A549 (cell line): ENCODE data around the gene CRNKL1. TPM values are rescaled to one million over a fixed set of nuclear protein-coding genes. Genes with fewer than 3 reads are reported as not detected.

Source experiments
- ATAC-seq, 2 experiments: fragments of 200-7000 bp in 1 of 2; fragments of >200 bp in 1 of 2; cut with Nextera tagmentation in 1 of 2; cut with Tn5 transposase in 1 of 2; 3 replicates each; pipeline versions ENCODE4 v1.8.0 to v1.9.1; 2018 to 2020; ENCODE audit warnings: mild to moderate bottlenecking in 1 of 2, moderate library complexity in 1 of 2
- CTCF ChIA-PET: fragments of 300-600 bp; sonication (Branson Sonifier 250); formaldehyde crosslinking; extraction: SDS; loops from one replicate; lab custom pipeline; 2021; ENCODE audit warnings: antibody characterized with exemption, inconsistent platforms; lab: Yijun Ruan, JAX
- POLR2A ChIA-PET: fragments of 350-600 bp; formaldehyde crosslinking; extraction: SDS; loops from one replicate; lab custom pipeline; 2021; ENCODE audit warnings: antibody characterized with exemption, inconsistent platforms; lab: Yijun Ruan, JAX
- DNase-seq, 2 experiments: peaks; one replicate each; pipeline versions ENCODE4 v3.0.0 to v3.0.0-alpha.2; 2011 to 2016; ENCODE audit warnings: low read depth in 1 of 2, low spot score in 1 of 2
- FAIRE-seq: peaks from 2 replicates; lab custom pipeline; 2011; peaks lifted over from hg19 to GRCh38; lab: Jason Lieb, UNC
- H3K27ac ChIP-seq, 2 experiments: fragments of >200 bp; sonication (Bioruptor Twin); formaldehyde crosslinking; 3 replicates each; pipeline ENCODE4 v1.5.1; 2016 to 2017
- H3K4me1 ChIP-seq: fragments of >200 bp; sonication (Bioruptor Twin); formaldehyde crosslinking; 3 replicates; pipeline ENCODE4 v1.6.1; 2016
- H3K4me2 ChIP-seq: fragments of >200 bp; sonication (Bioruptor Twin); formaldehyde crosslinking; 3 replicates; pipeline ENCODE4 v1.6.1; 2016
- H3K4me3 ChIP-seq: fragments of >200 bp; sonication (Bioruptor Twin); formaldehyde crosslinking; 3 replicates; pipeline ENCODE4 v1.5.1; 2016
- H3K9me3 ChIP-seq: fragments of >200 bp; sonication (Bioruptor Twin); formaldehyde crosslinking; 3 replicates; pipeline ENCODE4 v1.6.1; 2016
- BCL3 ChIP-seq: fragments of >200 bp; sonication (Bioruptor Twin); formaldehyde crosslinking; IDR thresholded peaks from 3 replicates; pipeline ENCODE4 v1.6.1; 2016
- BHLHE40 ChIP-seq: IDR thresholded peaks from 2 replicates; pipeline ENCODE4 v1.6.1; 2012; ENCODE audit warnings: low read depth, low read length, inconsistent platforms
- CBX2 ChIP-seq: fragments of 200-600 bp; sonication (generic); IDR thresholded peaks from 2 replicates; pipeline ENCODE4 v1.6.1; 2016; ENCODE audit warnings: low read depth, mild to moderate bottlenecking, borderline replicate concordance
- CHD2 ChIP-seq: fragments of 150-350 bp; IDR thresholded peaks from 2 replicates; pipeline ENCODE4 v1.6.1; 2014; ENCODE audit warnings: low read length; ENCODE audit not compliant: partially characterized antibody
- CHD4 ChIP-seq: fragments of 200-600 bp; sonication (generic); IDR thresholded peaks from 2 replicates; pipeline ENCODE4 v1.6.1; 2016; ENCODE audit warnings: antibody characterized with exemption, mild to moderate bottlenecking, borderline replicate concordance
- EHMT2 ChIP-seq: fragments of 200-600 bp; sonication (generic); IDR thresholded peaks from 2 replicates; pipeline ENCODE4 v1.6.1; 2016; ENCODE audit warnings: antibody characterized with exemption, low read depth, mild to moderate bottlenecking, moderate library complexity
- ELK1 ChIP-seq: fragments of 150-350 bp; IDR thresholded peaks from 2 replicates; pipeline ENCODE4 v1.6.1; 2014; ENCODE audit warnings: low read depth, mild to moderate bottlenecking, low read length
- EP300 ChIP-seq, 2 experiments: fragments of >200 bp; sonication (Bioruptor Twin); formaldehyde crosslinking; IDR thresholded peaks; 2 replicates in 1 of 2; 3 replicates in 1 of 2; pipeline ENCODE4 v1.6.1; 2016 to 2017
- FOXS1 ChIP-seq: fragments of 250-450 bp; sonication (Bioruptor Pico); IDR thresholded peaks from 2 replicates; pipeline ENCODE4 v1.5.0; 2020; ENCODE audit warnings: mild to moderate bottlenecking, moderate library complexity
- GATA3 ChIP-seq: IDR thresholded peaks from 2 replicates; pipeline ENCODE4 v1.6.1; 2012; ENCODE audit warnings: borderline replicate concordance
- HDAC2 ChIP-seq: fragments of 200-600 bp; sonication (generic); IDR thresholded peaks from 2 replicates; pipeline ENCODE4 v1.6.1; 2016
- HES2 ChIP-seq: fragments of >200 bp; sonication (Bioruptor Twin); formaldehyde crosslinking; IDR thresholded peaks from 2 replicates; pipeline ENCODE4 v1.6.1; 2016
- HMGXB4 ChIP-seq: fragments of 250-450 bp; sonication (Bioruptor Pico); IDR thresholded peaks from 2 replicates; pipeline ENCODE4 v1.5.0; 2021; ENCODE audit warnings: mild to moderate bottlenecking, moderate library complexity, borderline replicate concordance
- HOXB13 ChIP-seq: fragments of 250-450 bp; sonication (Bioruptor Pico); IDR thresholded peaks from 2 replicates; pipeline ENCODE4 v1.5.0; 2020; ENCODE audit warnings: low read depth, mild to moderate bottlenecking, moderate library complexity
- JUN ChIP-seq, 2 experiments: fragments of >200 bp; sonication (Bioruptor Twin); formaldehyde crosslinking; IDR thresholded peaks; 2 replicates in 1 of 2; 3 replicates in 1 of 2; pipeline ENCODE4 v1.6.1; 2016 to 2017
- JUNB ChIP-seq: fragments of >200 bp; sonication (Bioruptor Twin); formaldehyde crosslinking; IDR thresholded peaks from 2 replicates; pipeline ENCODE4 v1.6.1; 2016
- KDM5A ChIP-seq: fragments of 200-600 bp; sonication (generic); IDR thresholded peaks from 2 replicates; pipeline ENCODE4 v1.6.1; 2016; ENCODE audit warnings: antibody characterized with exemption, mild to moderate bottlenecking
- MAFK ChIP-seq: fragments of 450-650 bp; IDR thresholded peaks from 2 replicates; pipeline ENCODE4 v1.6.1; 2014; ENCODE audit not compliant: partially characterized antibody
- NR3C1 ChIP-seq: fragments of >200 bp; sonication (Bioruptor Twin); formaldehyde crosslinking; IDR thresholded peaks from 3 replicates; pipeline ENCODE4 v1.6.1; 2017
- PHF8 ChIP-seq: fragments of 200-600 bp; sonication (generic); IDR thresholded peaks from 2 replicates; pipeline ENCODE4 v1.6.1; 2016; ENCODE audit warnings: low read depth, mild to moderate bottlenecking, antibody characterized with exemption, moderate library complexity, borderline replicate concordance
- POLR2AphosphoS2 ChIP-seq: conservative IDR thresholded peaks from 2 replicates; pipeline ENCODE4 v1.6.1; 2012; ENCODE audit warnings: low read length, improper control_type of control experiment, inconsistent platforms
- RARB ChIP-seq: fragments of 250-450 bp; sonication (Bioruptor Pico); IDR thresholded peaks from 2 replicates; pipeline ENCODE4 v1.8.0; 2021; ENCODE audit warnings: mild to moderate bottlenecking, moderate library complexity
- RFX5 ChIP-seq: fragments of 450-650 bp; IDR thresholded peaks from 2 replicates; pipeline ENCODE4 v1.7.1; 2014; ENCODE audit warnings: antibody characterized with exemption, mild to moderate bottlenecking, moderate library complexity
- RNF2 ChIP-seq: fragments of 200-600 bp; sonication (generic); IDR thresholded peaks from 2 replicates; pipeline ENCODE4 v1.6.1; 2016; ENCODE audit warnings: low read depth, mild to moderate bottlenecking, antibody characterized with exemption, moderate library complexity, borderline replicate concordance
- SMC3 ChIP-seq: fragments of >200 bp; sonication (Bioruptor Twin); formaldehyde crosslinking; IDR thresholded peaks from 3 replicates; pipeline ENCODE4 v1.6.1; 2018; ENCODE audit warnings: inconsistent platforms
- SREBF2 ChIP-seq: fragments of 450-650 bp; IDR thresholded peaks from 2 replicates; pipeline ENCODE4 v1.6.1; 2014; ENCODE audit warnings: mild to moderate bottlenecking, moderate library complexity
- TP53 ChIP-seq: fragments of 250-450 bp; sonication (Bioruptor Pico); IDR thresholded peaks from 2 replicates; pipeline ENCODE4 v1.5.0; 2021; ENCODE audit warnings: mild to moderate bottlenecking, moderate library complexity
- USF2 ChIP-seq: fragments of 450-650 bp; IDR thresholded peaks from 2 replicates; pipeline ENCODE4 v1.6.1; 2014; ENCODE audit warnings: antibody characterized with exemption
- ZSCAN20 ChIP-seq: fragments of 250-450 bp; sonication (Bioruptor Pico); IDR thresholded peaks from 2 replicates; pipeline ENCODE4 v1.8.0; 2022; ENCODE audit warnings: mild to moderate bottlenecking, moderate library complexity
- WGBS: methylation state at CpG from one replicate; pipeline ENCODE4 v1.1.6; 2017; ENCODE audit errors: missing lambda C conversion rate; 5-methylcytosine and 5-hydroxymethylcytosine counted together
- polyA plus RNA-seq, 4 experiments: library from polyadenylated mRNA; depleted of rRNA in 3 of 4; stranded (reverse); fragments of >200 nt; fragmentation: RNase III in 1 of 4; extraction: RNeasy Plus Mini Kit Qiagen cat#74134 plus additional on column Dnase treatment in 1 of 4; gene quantifications; 2 replicates in 3 of 4; 3 replicates in 1 of 4; pipeline ENCODE4 v1.2.3, GENCODE V29; 2011 to 2017

CRNKL1 gene
- polyA plus RNA-seq, 2 of the 4 experiments (the other 2 are of a cell fraction) = 19.4 to 32.1 TPM

- H3K9me3 ChIP-seq = no peaks in the 10 kb centered on the region
- POLR2A ChIA-PET = interaction anchor here (1.0 to 2.8 kb wide), 6 partner anchors 9 to 131 kb away, joined by 3 to 26 read pairs (median 11); partner anchors contain the start of genes CFAP61 and CRNKL1
- CTCF ChIA-PET = interaction anchor here (1.2 to 3.9 kb wide), 18 partner anchors 9 to 328 kb away, joined by 3 to 27 read pairs (median 6); partner anchors contain the start of genes CFAP61 and CRNKL1
- H3K4me3 ChIP-seq = peak overlapping the region; percentile 95
- peak; percentile 18 to 33 for DNase-seq
- ATAC-seq = peak; percentile 14 to 20; a peak in 4 of 6 replicates
- no peak for TF ChIP-seq BHLHE40
- no peak for TF ChIP-seq GATA3
- no peak for TF ChIP-seq NR3C1
- no peak for TF ChIP-seq RARB (CRISPR knock-in tag)
- TF ChIP-seq RFX5 = no peak
- no peak for TF ChIP-seq TP53 (CRISPR knock-in tag)
- peak; percentile 25; the same call in 1 of the 2 replicates for TF ChIP-seq PHF8
- TF ChIP-seq, all 56 proteins: peak for 1
- no peak for FAIRE-seq
- WGBS = 1% methylated on average over 17 of the region's 17 CpGs
- Histone ChIP-seq H3K4me1 (peaks cover 22% of the 10 kb centered on the region), H3K4me2 (peak overlapping the region; percentile 97), H3K27ac (peak overlapping the region; percentile 93 to 94)
Measured at GRCh38 chr20:20017844-20018185, 34.5 kb downstream of the CRNKL1 start.

GRCh38 chr20:20017001-20017843, 35.0 kb downstream of the CRNKL1 start, which contains the start of gene NAA20:
TSS of gene NAA20 (plus strand) at chr20:20017362. CDS start at chr20:20017397, 35 bp downstream.
- Histone ChIP-seq H3K4me2 (peak within 1 kb of the TSS; percentile 97), H3K4me1 (peaks cover 22% of the 10 kb centered on the region), H3K27ac (peak within 1 kb of the TSS; percentile 93 to 94), H3K4me3 (peak within 1 kb of the TSS; percentile 95), H3K9me3 (no peaks in the 10 kb centered on the region)
- POLR2A ChIA-PET = interaction anchor here (0.6 to 2.8 kb wide), 16 partner anchors 10 to 1877 kb away, joined by 3 to 26 read pairs (median 4); partner anchors contain the start of genes CFAP61, CRNKL1 and RIN2
- WGBS = under 1% methylated on average over 34 of the region's 81 CpGs
- DNase-seq (peak; percentile 98), ATAC-seq (peak; percentile 99), FAIRE-seq (no peak)
- CTCF ChIA-PET = interaction anchor here (0.7 to 3.9 kb wide), 34 partner anchors 9 to 679 kb away, joined by 3 to 27 read pairs (median 4); partner anchors contain the start of genes CFAP61 and CRNKL1
- TF ChIP-seq RNF2 = no peak
- TF ChIP-seq CBX2 = no peak
- TF ChIP-seq FOXS1 = no peak
- TF ChIP-seq BCL3 = no peak
- 0 out of 2 replicates have a peak, but pooled peaks have one; percentile 29 for TF ChIP-seq HMGXB4 (CRISPR knock-in tag)
- TF ChIP-seq JUN (IDR thresholded peaks at IDR 0.05) = peak; percentile 83 to 94; a peak in 4 of 5 replicates
- peak; percentile 63 for TF ChIP-seq SMC3
- no peak for TF ChIP-seq EHMT2
- no peak for TF ChIP-seq HDAC2
- TF ChIP-seq GATA3 = peak; percentile 28; the same call in 1 of the 2 replicates
- TF ChIP-seq KDM5A = peak; percentile 86
- TF ChIP-seq JUNB = no peak
- no peak for TF ChIP-seq CHD4
- TF ChIP-seq HES2 = no peak
- TF ChIP-seq ZSCAN20 (CRISPR knock-in tag) = no peak
- TF ChIP-seq POLR2AphosphoS2 = no peak
- TF ChIP-seq RFX5 = no peak
- TF ChIP-seq ELK1 = no peak
- TF ChIP-seq MAFK = peak; percentile 32
- no peak for TF ChIP-seq CHD2
- no peak for TF ChIP-seq SREBF2
- TF ChIP-seq BHLHE40 = no peak
- TF ChIP-seq EP300 (IDR thresholded peaks at IDR 0.05) = no peak
- no peak for TF ChIP-seq HOXB13 (CRISPR knock-in tag)
- TF ChIP-seq USF2 = no peak
